NT2/D1 (cell line): ENCODE measurements around the gene SERINC1.

Experiments
- SUZ12 ChIP-seq: IDR thresholded peaks from 2 replicates; pipeline ENCODE4 v1.6.1; 2011; ENCODE audit not compliant: insufficient read length, insufficient read depth; ENCODE audit errors: extremely low read depth
- YY1 ChIP-seq: IDR thresholded peaks from 2 replicates; pipeline ENCODE4 v1.6.1; 2011; ENCODE audit not compliant: insufficient read length, insufficient read depth
- ZNF274 ChIP-seq: IDR thresholded peaks from 2 replicates; pipeline ENCODE4 v1.6.1; 2011; ENCODE audit warnings: mild to moderate bottlenecking, low read depth, low read length

DNA sequence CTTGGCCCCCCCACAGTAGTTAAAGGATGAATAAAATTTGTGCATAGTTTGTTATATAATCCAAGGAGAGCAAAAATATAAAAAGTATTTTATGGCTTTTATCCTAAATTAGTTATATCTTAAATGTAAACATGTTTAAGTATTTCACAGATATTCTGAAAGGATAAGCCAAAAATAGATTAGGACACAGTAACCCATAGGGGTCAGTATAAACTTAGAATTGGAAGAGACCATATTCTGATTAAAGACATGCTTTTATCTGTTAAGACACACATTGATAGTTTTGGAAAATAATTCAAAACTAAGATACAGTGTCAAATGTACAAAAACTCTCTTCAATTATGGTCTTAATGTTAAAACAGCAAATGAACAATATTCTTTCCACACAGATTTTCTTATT is 4.5 kb upstream of the SERINC1 start:
- TF ChIP-seq YY1 (no peak), SUZ12 (no peak), ZNF274 (no peak)
